Aorta (tissue), 5 donors: ENCODE results near the gene FCER1G. TPM values are rescaled to one million over a fixed set of nuclear protein-coding genes. Genes with fewer than 3 reads are reported as not detected.
A peak's percentile ranks its signal among the peaks of the same experiment; 100 is the strongest.

Source experiments
- ATAC-seq: fragments of 200-7000 bp; cut with Tn5 transposase; one replicate; pipeline ENCODE4 v1.9.1; 2022; ENCODE audit warnings: moderate library complexity; ENCODE audit not compliant: low FRiP score
- DNase-seq, 2 donors: peaks; one replicate each; pipeline ENCODE4 v3.0.0-alpha.2; 2020
- H3K27ac ChIP-seq, 2 donors: one replicate each; pipeline ENCODE4 v1.5.1; 2013; ENCODE audit warnings: low read length in 2 of 2, mild to moderate bottlenecking in 2 of 2, moderate library complexity in 2 of 2, control low read depth in 1 of 2, inconsistent platforms in 1 of 2, low read depth in 1 of 2
- H3K27me3 ChIP-seq, 2 donors: one replicate each; pipeline ENCODE4 v1.6.1; 2013; ENCODE audit warnings: control low read depth in 1 of 2, low read length in 1 of 2, mild to moderate bottlenecking in 1 of 2, moderate library complexity in 1 of 2; ENCODE audit not compliant: insufficient read depth in 2 of 2, control insufficient read depth in 1 of 2
- H3K36me3 ChIP-seq, 2 donors: one replicate each; pipeline ENCODE4 v1.6.1; 2013; ENCODE audit warnings: control low read depth in 1 of 2, low read length in 1 of 2, mild to moderate bottlenecking in 1 of 2; ENCODE audit not compliant: insufficient read depth in 2 of 2, control insufficient read depth in 1 of 2
- H3K4me1 ChIP-seq, 2 donors: one replicate each; pipeline ENCODE4 v1.6.1; 2013; ENCODE audit warnings: low read length in 2 of 2, control low read depth in 1 of 2, mild to moderate bottlenecking in 1 of 2, moderate library complexity in 1 of 2; ENCODE audit not compliant: insufficient read depth in 2 of 2, control insufficient read depth in 1 of 2
- H3K4me3 ChIP-seq, 2 donors: one replicate each; pipeline ENCODE4 v1.5.1; 2013; ENCODE audit warnings: low read length in 2 of 2, control low read depth in 1 of 2, mild to moderate bottlenecking in 1 of 2
- H3K9me3 ChIP-seq: one replicate; pipeline ENCODE4 v1.6.1; 2013; ENCODE audit warnings: mild to moderate bottlenecking, low read length; ENCODE audit not compliant: control insufficient read depth
- WGBS, 2 donors: extraction: QIAGEN DNeasy Blood & Tissue Kit; methylation state at CpG; one replicate each; pipeline ENCODE4 v1.1.7; 2013; 5-methylcytosine and 5-hydroxymethylcytosine counted together
- intact Hi-C, 2 donors: fragments of 100-400 bp; cut with DNase I; formaldehyde crosslinking; loops; one replicate each; pipeline versions ENCODE4 v1.14.2 to v1.15.0; 2022
- polyA plus RNA-seq, 2 donors: library from polyadenylated mRNA; stranded (reverse); fragments of 200-250 nt; gene quantifications; one replicate each; pipeline ENCODE4 v1.2.3, GENCODE V29; 2013
- total RNA-seq, 2 donors: library from RNA; stranded (reverse); fragmentation: NEBNext Ultra II Directional; extraction: Animal tissue kit (Norgen Biotek cat#: 25700); gene quantifications; one replicate each; pipeline ENCODE4 v1.2.1, GENCODE V29; 2021
- donor health status: healthy with polysubstance abuse.
- donor health status: Bipolar disorder and iron deficiency.
- donor health status: DM: no; HTN: no; CAD: no.
- donor health status: DM: no; HTN: no; CAD: no.
- donor health status: DM: yes; HTN: yes; CAD: no.

FCER1G gene
- total and polyA plus RNA-seq, 4 donors, result 35.7 to 154 (median 69.1) TPM

DNA sequence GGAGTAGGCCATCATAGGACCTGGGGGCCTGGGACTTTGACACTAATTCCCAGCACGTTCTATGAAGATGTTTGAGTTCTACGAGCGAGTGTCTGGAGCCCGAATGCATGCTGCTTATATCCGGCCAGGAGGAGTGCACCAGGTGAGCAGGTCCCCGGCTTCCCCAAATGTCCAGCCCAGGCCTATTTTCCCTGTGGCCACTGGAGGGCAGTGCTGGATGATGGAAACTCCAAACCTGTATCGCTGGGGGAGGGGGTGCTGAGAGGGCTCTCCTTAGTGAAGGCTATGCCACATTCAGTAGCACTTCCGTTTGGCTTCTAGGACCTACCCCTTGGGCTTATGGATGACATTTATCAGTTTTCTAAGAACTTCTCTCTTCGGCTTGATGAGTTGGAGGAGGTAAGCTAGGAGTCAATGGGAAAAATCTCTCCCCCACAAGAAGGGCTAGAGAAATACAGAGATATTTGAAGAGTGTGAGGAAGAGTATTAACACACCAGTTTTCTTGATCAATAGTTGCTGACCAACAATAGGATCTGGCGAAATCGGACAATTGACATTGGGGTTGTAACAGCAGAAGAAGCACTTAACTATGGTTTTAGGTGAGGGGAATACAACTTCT, 5.2 kb upstream of the FCER1G start:
- 34 to 41% methylated on average over 11 of the region's 11 CpGs for WGBS, 2 donors
- ATAC-seq (peak; percentile 83), DNase-seq (peak; percentile 84 to 90)
- no peaks in the 10 kb centered on the region for H3K27me3 ChIP-seq
- peaks cover 8% of the 10 kb centered on the region in 2 donors for H3K36me3 ChIP-seq
- H3K9me3 ChIP-seq, result no peaks in the 10 kb centered on the region
- H3K27ac ChIP-seq, result no peak overlapping the region
- H3K4me3 ChIP-seq, result no peak overlapping the region
- intact Hi-C loops, result loop anchor here in 1 of 2 donors (5.0 kb wide), 1 partner anchor 1212 kb away; no protein-coding TSS in a partner anchor
- H3K4me1 ChIP-seq, result no peaks in the 10 kb centered on the region

DNA sequence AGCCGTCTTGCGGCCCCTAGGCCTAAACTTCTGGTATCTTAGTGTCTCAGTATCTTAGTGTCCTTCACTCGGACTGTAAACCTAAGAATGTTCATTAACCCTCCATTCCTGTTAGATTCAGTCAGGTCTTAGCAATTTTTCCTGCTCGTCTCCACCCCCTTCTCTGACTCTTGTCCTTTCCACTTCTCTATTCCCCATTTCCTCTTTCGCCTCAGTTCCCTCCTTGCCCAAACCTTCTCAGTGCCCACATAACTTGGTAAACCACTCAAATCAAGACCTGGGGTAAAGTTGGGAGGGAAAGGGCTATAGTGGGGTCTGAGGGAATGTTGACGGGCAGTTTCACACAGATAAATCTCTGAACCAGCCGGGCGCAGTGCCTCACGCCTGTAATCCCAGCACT, 726 bp upstream of the FCER1G start:
- peaks cover 8% of the 10 kb centered on the region in 2 donors for H3K36me3 ChIP-seq
- no peak for DNase-seq
- no peak overlapping the region for H3K27ac ChIP-seq
- H3K4me3 ChIP-seq, result no peak overlapping the region
- no peaks in the 10 kb centered on the region for H3K27me3 ChIP-seq
- no peak for ATAC-seq
- intact Hi-C loops, result loop anchor here in 1 of 2 donors (5.0 kb wide), 1 partner anchor 1208 kb away; no protein-coding TSS in a partner anchor
- H3K4me1 ChIP-seq, result no peaks in the 10 kb centered on the region
- 92 to 94% methylated on average over 9 of the region's 9 CpGs for WGBS, 2 donors
- no peaks in the 10 kb centered on the region for H3K9me3 ChIP-seq

DNA sequence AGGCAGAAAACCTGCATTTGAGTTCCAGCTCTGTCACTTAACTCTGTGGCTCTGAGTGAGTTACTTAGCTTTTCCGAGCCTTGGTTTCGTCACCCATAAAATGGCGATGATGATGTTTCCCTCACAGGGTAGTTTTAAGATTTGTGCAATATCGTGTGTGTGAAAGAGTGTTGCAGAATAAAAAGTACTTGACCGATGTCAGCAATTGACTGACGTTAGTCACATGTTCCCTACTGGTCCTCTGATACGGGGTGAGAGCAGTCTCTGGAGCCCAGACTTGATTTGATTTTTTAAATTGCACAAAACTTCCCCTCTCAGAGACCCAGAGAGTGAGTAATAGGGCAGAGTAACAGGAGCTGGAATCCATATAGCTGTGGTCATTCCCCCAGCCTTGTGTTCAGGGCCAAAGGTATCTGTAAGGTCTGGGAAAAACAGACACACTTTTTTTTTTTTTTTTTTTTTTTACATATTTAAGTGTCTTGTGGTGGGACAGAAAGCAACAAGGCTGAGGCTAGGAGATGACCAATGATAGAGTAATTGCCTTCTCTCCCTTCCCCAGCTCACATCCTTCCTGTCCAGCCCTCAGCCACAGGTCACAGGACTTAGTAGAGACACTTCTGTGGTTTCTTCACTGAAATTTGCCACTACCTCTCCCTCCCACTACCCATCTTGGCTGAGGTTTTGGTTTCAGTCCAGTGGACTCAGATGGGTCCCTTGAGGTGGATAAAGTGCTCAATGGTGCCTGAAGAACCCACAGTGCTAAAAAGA, 2.0 kb downstream of the FCER1G start:
- no peaks in the 10 kb centered on the region for H3K27me3 ChIP-seq
- H3K4me3 ChIP-seq, result no peak overlapping the region
- H3K36me3 ChIP-seq, result peaks cover 4 to 8% of the 10 kb centered on the region in 2 donors
- DNase-seq (peak; percentile 33 to 65), ATAC-seq (no peak)
- H3K4me1 ChIP-seq, result no peaks in the 10 kb centered on the region
- intact Hi-C loops, result no loop called here
- H3K27ac ChIP-seq, result peak overlapping the region in 1 of 2 donors; percentile 13
- H3K9me3 ChIP-seq, result no peaks in the 10 kb centered on the region
- WGBS, 2 donors, result 34 to 36% methylated on average over 7 of the region's 7 CpGs

DNA sequence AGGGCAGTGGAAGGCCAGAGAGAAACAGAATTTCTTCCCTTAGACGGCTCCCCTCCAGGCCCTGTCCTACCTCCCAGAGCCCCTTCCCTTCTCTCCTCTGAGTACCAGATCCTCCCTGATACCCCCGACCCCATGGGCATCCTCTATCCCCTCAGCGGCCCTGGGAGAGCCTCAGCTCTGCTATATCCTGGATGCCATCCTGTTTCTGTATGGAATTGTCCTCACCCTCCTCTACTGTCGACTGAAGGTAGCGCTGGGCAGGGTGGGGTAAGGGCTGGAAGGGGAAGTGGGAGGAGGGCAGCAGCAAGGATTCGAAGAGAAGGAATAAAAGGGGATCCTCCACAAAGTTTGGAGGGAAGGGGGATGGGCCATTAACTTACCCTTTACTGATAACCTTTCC, 2.7 kb downstream of the FCER1G start:
- intact Hi-C loops, result no loop called here
- Histone ChIP-seq H3K4me1 (no peaks in the 10 kb centered on the region), H3K9me3 (no peaks in the 10 kb centered on the region), H3K27me3 (no peaks in the 10 kb centered on the region), H3K27ac (no peak overlapping the region), H3K36me3 (peaks cover 4 to 8% of the 10 kb centered on the region in 2 donors), H3K4me3 (no peak overlapping the region)
- ATAC-seq (no peak), DNase-seq (peak; percentile 47 to 61)
- WGBS, 2 donors, result 84 to 85% methylated on average over 6 of the region's 6 CpGs

DNA sequence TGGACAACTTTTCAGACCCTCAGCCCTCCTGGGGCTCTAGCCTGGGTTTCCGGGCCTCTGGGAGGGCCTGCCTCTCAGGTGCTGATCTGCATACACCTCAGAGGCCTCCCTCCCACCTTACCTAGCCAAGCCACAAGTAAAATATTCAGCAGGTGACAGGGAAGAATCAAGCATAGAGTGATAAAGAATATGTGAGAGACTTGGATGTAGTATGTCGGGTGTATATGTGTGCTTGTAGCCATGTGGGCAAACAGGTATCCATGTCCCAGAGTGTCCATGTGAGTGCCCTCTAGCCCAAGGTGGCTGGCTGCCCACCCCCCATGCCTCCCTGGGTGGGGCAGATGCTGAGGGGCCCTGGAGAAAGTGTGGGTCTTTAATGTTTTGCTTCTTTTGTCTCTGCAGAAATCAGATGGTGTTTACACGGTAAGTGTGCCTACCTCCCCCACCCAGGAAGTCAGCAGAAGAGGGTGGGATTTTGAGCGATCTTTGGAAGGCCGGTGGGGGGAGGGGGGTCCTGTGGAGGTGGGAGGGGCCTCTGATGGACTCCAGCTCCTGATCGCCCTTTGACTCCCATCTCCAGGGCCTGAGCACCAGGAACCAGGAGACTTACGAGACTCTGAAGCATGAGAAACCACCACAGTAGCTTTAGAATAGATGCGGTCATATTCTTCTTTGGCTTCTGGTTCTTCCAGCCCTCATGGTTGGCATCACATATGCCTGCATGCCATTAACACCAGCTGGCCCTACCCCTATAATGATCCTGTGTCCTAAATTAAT, 3.4 kb downstream of the FCER1G start:
- H3K9me3 ChIP-seq, result no peaks in the 10 kb centered on the region
- intact Hi-C loops, result no loop called here
- H3K27ac ChIP-seq, result no peak overlapping the region
- no peak overlapping the region for H3K4me3 ChIP-seq
- ATAC-seq, result no peak
- 72 to 76% methylated on average over 8 of the region's 8 CpGs for WGBS, 2 donors
- H3K36me3 ChIP-seq, result peaks cover 4% of the 10 kb centered on the region in 2 donors
- H3K27me3 ChIP-seq, result no peaks in the 10 kb centered on the region
- DNase-seq, result peak; percentile 21 to 40
- H3K4me1 ChIP-seq, result no peaks in the 10 kb centered on the region

DNA sequence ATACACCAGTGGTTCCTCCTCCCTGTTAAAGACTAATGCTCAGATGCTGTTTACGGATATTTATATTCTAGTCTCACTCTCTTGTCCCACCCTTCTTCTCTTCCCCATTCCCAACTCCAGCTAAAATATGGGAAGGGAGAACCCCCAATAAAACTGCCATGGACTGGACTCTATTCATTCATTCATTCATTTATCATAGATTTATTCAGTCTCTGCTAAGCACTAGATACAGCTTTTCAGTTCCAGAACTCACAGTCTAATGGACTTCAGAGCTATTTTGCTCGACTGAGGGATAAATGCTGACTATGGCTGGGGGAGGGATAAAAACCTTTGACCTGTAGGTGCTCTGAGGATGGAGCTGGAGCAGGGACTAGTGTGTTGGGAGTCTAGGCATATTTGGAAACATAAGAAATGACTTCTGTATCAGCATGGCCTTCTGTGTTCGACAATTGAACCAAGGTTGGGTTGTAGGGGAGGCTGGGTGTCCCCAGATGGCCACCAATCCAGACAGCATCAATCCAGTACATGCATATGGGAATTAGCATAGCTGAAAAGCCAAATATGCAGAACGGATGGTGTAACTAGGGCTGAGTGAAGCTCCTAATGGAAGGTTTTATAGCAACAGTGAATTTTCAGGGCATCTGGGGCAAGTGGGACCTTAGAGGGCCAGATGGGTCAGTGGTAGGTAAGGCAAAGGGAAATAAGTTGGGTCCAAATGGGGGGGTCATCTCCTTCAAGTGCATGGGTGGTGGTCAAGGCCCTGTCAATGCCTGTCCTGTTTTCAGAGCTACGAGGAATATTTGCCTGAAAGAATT, 4.2 kb downstream of the FCER1G start:
- H3K27ac ChIP-seq, result no peak overlapping the region
- no peak overlapping the region for H3K4me3 ChIP-seq
- intact Hi-C loops, result no loop called here
- DNase-seq, result peak in 1 of 2 donors; percentile 2
- H3K27me3 ChIP-seq, result no peaks in the 10 kb centered on the region
- WGBS, 2 donors, result 82 to 85% methylated on average over 5 of the region's 5 CpGs
- H3K9me3 ChIP-seq, result no peaks in the 10 kb centered on the region
- H3K36me3 ChIP-seq, result peaks cover 0 to 1% of the 10 kb centered on the region in 2 donors
- H3K4me1 ChIP-seq, result no peaks in the 10 kb centered on the region
- ATAC-seq, result no peak

DNA sequence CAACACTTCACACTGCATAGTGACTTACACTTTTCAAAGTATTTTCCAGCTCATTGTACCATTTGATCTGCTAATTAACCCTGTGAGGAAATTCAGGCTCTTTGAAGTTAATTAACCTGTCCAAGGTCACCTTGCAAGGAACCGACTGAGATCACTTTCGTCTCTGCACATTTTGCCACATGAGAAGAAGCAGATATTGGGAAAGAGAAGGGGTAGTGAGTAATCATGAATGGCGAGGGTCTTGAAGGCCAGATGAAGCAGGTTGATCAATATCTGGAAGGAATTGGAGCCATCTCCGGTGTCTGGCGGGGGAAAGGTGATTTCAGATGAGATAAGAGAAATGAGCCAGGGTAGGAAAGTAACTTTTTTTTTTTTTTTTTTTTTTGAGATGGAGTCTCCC, 4.9 kb downstream of the FCER1G start:
- WGBS, 2 donors, result 82 to 89% methylated on average over 5 of the region's 5 CpGs
- H3K36me3 ChIP-seq, result no peaks in the 10 kb centered on the region
- H3K4me1 ChIP-seq, result no peaks in the 10 kb centered on the region
- H3K4me3 ChIP-seq, result no peak overlapping the region
- H3K27ac ChIP-seq, result no peak overlapping the region
- H3K27me3 ChIP-seq, result no peaks in the 10 kb centered on the region
- peak in 1 of 2 donors; percentile 13 for DNase-seq
- intact Hi-C loops, result no loop called here
- H3K9me3 ChIP-seq, result no peaks in the 10 kb centered on the region
- no peak for ATAC-seq
